B cell (primary cell): Measurements from ENCODE around the gene POLDIP3. TPM values are rescaled to one million over a fixed set of nuclear protein-coding genes. Genes with fewer than 3 reads are reported as not detected.
"Not testable (repeated sequence)": the region's sequence is repeated elsewhere in the genome, so short reads cannot be mapped to it uniquely, and the experiment has no call there.

Experiments used
- ATAC-seq: fragments of 200-7000 bp; cut with Tn5 transposase; one replicate; pipeline ENCODE4 v1.10.0; 2021; ENCODE audit warnings: low read depth, mild to moderate bottlenecking, moderate number of reproducible peaks, moderate library complexity
- CTCF ChIA-PET: fragments of 350-600 bp; sonication (Branson Sonifier 250); formaldehyde crosslinking; loops from one replicate; lab custom pipeline; 2021; ENCODE audit warnings: antibody characterized with exemption, inconsistent platforms; lab: Charles Lee
- POLR2A ChIA-PET: fragments of 350-600 bp; sonication (Branson Sonifier 250); formaldehyde crosslinking; loops from one replicate; lab custom pipeline; 2021; ENCODE audit warnings: antibody characterized with exemption; lab: Charles Lee
- DNase-seq: peaks from one replicate; pipeline ENCODE4 v3.0.0; 2013
- H2AFZ ChIP-seq: 2 replicates; pipeline ENCODE4 v1.6.1; 2012; ENCODE audit warnings: mild to moderate bottlenecking, low read depth, low read length; ENCODE audit not compliant: insufficient read depth, poor library complexity, severe bottlenecking
- H3K27ac ChIP-seq, 2 donors: 1 replicate in 1 of 2; 2 replicates in 1 of 2; pipeline ENCODE4 v1.5.1; 2012 to 2013; ENCODE audit warnings: low read length in 2 of 2, mild to moderate bottlenecking in 2 of 2, moderate library complexity in 1 of 2
- H3K27me3 ChIP-seq, 4 experiments: fragments of 200-600 bp in 1 of 4; sonication (generic) in 1 of 4; replicated peaks in 1 of 4; 1 replicate in 2 of 4; 2 replicates in 2 of 4; pipeline versions ENCODE4 v1.6.1 to v1.7.0; 2013 to 2016; ENCODE audit warnings: low read length in 3 of 4, mild to moderate bottlenecking in 2 of 4, mixed read lengths in 1 of 4, moderate library complexity in 1 of 4; ENCODE audit not compliant: insufficient read depth in 4 of 4, control insufficient read depth in 3 of 4; ENCODE audit errors: control extremely low read depth in 1 of 4
- H3K36me3 ChIP-seq, 2 experiments: replicated peaks in 1 of 2; 1 replicate in 1 of 2; 2 replicates in 1 of 2; pipeline versions ENCODE4 v1.6.1 to v1.7.1; 2013; ENCODE audit warnings: low read length in 1 of 2; ENCODE audit not compliant: insufficient read depth in 2 of 2, control insufficient read depth in 1 of 2; ENCODE audit errors: control extremely low read depth in 1 of 2, extremely low read depth in 1 of 2
- H3K4me1 ChIP-seq, 2 donors: fragments of 200-600 bp in 1 of 2; sonication (generic) in 1 of 2; 1 replicate in 1 of 2; 2 replicates in 1 of 2; pipeline versions ENCODE4 v1.5.1 to v1.6.1; 2013 to 2017; ENCODE audit warnings: low read length in 2 of 2; ENCODE audit not compliant: control insufficient read depth in 2 of 2, insufficient read depth in 2 of 2
- H3K4me2 ChIP-seq: replicated peaks from 2 replicates; pipeline ENCODE3; 2012; ENCODE audit warnings: mild to moderate bottlenecking, low read depth, low read length; ENCODE audit not compliant: poor library complexity, severe bottlenecking
- H3K4me3 ChIP-seq, 5 experiments: fragments of 200-600 bp in 1 of 5; sonication (generic) in 1 of 5; 1 replicate in 3 of 5; 2 replicates in 2 of 5; pipeline versions ENCODE4 v1.5.1 to v1.7.0; 2011 to 2016; ENCODE audit warnings: low read length in 4 of 5, mild to moderate bottlenecking in 4 of 5, low read depth in 2 of 5, control low read depth in 1 of 5, moderate library complexity in 1 of 5; ENCODE audit not compliant: insufficient read depth in 1 of 5; ENCODE audit errors: control extremely low read depth in 1 of 5, extremely low read depth in 1 of 5
- H3K79me2 ChIP-seq: fragments of 200-600 bp; sonication (generic); one replicate; pipeline ENCODE4 v1.6.0; 2016; ENCODE audit warnings: low read length; ENCODE audit not compliant: control insufficient read depth, insufficient read depth
- H3K9ac ChIP-seq: fragments of 200-600 bp; sonication (generic); 2 replicates; pipeline ENCODE4 v1.6.1; 2017; ENCODE audit warnings: mild to moderate bottlenecking, low read length, moderate library complexity
- H3K9me3 ChIP-seq, 3 donors: one replicate each; pipeline versions ENCODE4 v1.6.1 to v1.7.1; 2013; ENCODE audit warnings: low read length in 2 of 3; ENCODE audit not compliant: control insufficient read depth in 2 of 3, insufficient read depth in 1 of 3; ENCODE audit errors: control extremely low read depth in 1 of 3
- H4K20me1 ChIP-seq: 2 replicates; pipeline ENCODE4 v1.6.0; 2012; ENCODE audit warnings: mild to moderate bottlenecking, low read length; ENCODE audit not compliant: insufficient read depth, control insufficient read depth, poor library complexity, severe bottlenecking
- H3K27ac Mint-ChIP-seq: one replicate; pipeline ENCODE4 v1.8.0; 2021; ENCODE audit warnings: mixed read lengths
- H3K27me3 Mint-ChIP-seq: one replicate; pipeline ENCODE4 v1.8.0; 2021; ENCODE audit warnings: mixed read lengths
- H3K4me1 Mint-ChIP-seq: one replicate; pipeline ENCODE4 v1.8.0; 2021; ENCODE audit warnings: mixed read lengths
- H3K4me3 Mint-ChIP-seq: one replicate; pipeline ENCODE4 v1.8.0; 2021; ENCODE audit warnings: mixed read lengths
- H3K9me3 Mint-ChIP-seq: one replicate; pipeline ENCODE4 v1.8.0; 2022; ENCODE audit warnings: mixed read lengths; ENCODE audit not compliant: insufficient read depth
- CTCF ChIP-seq: fragments of 200-600 bp; IDR thresholded peaks from one replicate; pipeline ENCODE4 v1.8.0; 2022; ENCODE audit warnings: antibody characterized with exemption, mild to moderate bottlenecking
- EZH2 ChIP-seq: IDR thresholded peaks from 2 replicates; pipeline ENCODE4 v1.6.1; 2012; ENCODE audit warnings: borderline replicate concordance, low read depth, mild to moderate bottlenecking, moderate library complexity, low read length; ENCODE audit not compliant: insufficient read depth, poor library complexity, severe bottlenecking
- WGBS: methylation state at CpG from one replicate; pipeline ENCODE4 v1.1.5; 2013; ENCODE audit warnings: missing lambda C conversion rate; ENCODE audit not compliant: insufficient coverage; 5-methylcytosine and 5-hydroxymethylcytosine counted together
- intact Hi-C: fragments of 100-400 bp; cut with micrococcal nuclease; formaldehyde crosslinking; loops from one replicate; pipeline ENCODE4 v1.10.0; 2022
- polyA plus RNA-seq: library from polyadenylated mRNA; depleted of rRNA; stranded (reverse); fragments of >200 nt; gene quantifications from 2 replicates; pipeline ENCODE4 v1.2.3, GENCODE V29; 2012
- total RNA-seq, 2 donors: library from RNA; stranded (reverse); fragments of 120-200 nt in 1 of 2; gene quantifications; 1 replicate in 1 of 2; 2 replicates in 1 of 2; pipeline versions ENCODE4 v1.2.3 to v1.2.4, GENCODE V29; 2013 to 2022

POLDIP3 gene
- total and polyA plus RNA-seq, 2 donors (not counting 1 experiment from before 2014, with no cell fraction given) = 44.9 to 86.5 TPM

GRCh38 chr22:42564699-42565098, 50.0 kb downstream of the POLDIP3 start:
- CTCF ChIA-PET = no interaction called here
- Histone ChIP-seq H3K9me3 (no peaks in the 10 kb centered on the region), H3K4me1 (peaks cover 13 to 19% of the 10 kb centered on the region in 2 donors), H4K20me1 (no peaks in the 10 kb centered on the region), H3K79me2 (no peaks in the 10 kb centered on the region), H3K4me3 (no peak overlapping the region), H3K9ac (no peak overlapping the region), H3K4me2 (no peak overlapping the region), H2AFZ (no peak overlapping the region), H3K27me3 (no peaks in the 10 kb centered on the region), H3K36me3 (peaks cover 0 to 4% of the 10 kb centered on the region in 2 experiments), H3K27ac (no peak overlapping the region)
- POLR2A ChIA-PET = no interaction called here
- no peak overlapping the region for H3K27ac Mint-ChIP-seq
- no peak for ATAC-seq
- peaks cover 15% of the 10 kb centered on the region for H3K4me1 Mint-ChIP-seq
- H3K27me3 Mint-ChIP-seq = no peaks in the 10 kb centered on the region
- intact Hi-C loops = loop anchor here (5.0 kb wide), 1 partner anchor 37 kb away; no protein-coding TSS in a partner anchor
- TF ChIP-seq CTCF = no peak
- no peak for TF ChIP-seq EZH2
- no peak for DNase-seq
- WGBS = 98% methylated on average over 12 of the region's 17 CpGs
- H3K4me3 Mint-ChIP-seq = no peak overlapping the region
- no peaks in the 10 kb centered on the region for H3K9me3 Mint-ChIP-seq

GRCh38 chr22:42563943-42564342, 50.7 kb downstream of the POLDIP3 start:
- H2AFZ ChIP-seq, H3K27me3 Mint-ChIP-seq, H3K9me3 Mint-ChIP-seq, H3K27ac Mint-ChIP-seq, H3K36me3 ChIP-seq, H3K9me3 ChIP-seq, H3K27ac ChIP-seq, H3K4me2 ChIP-seq, DNase-seq, H3K9ac ChIP-seq, H3K79me2 ChIP-seq, CTCF ChIA-PET, POLR2A ChIA-PET, H3K27me3 ChIP-seq, H3K4me3 ChIP-seq, H3K4me3 Mint-ChIP-seq, H4K20me1 ChIP-seq, ATAC-seq: not testable (repeated sequence)
- H3K4me1 Mint-ChIP-seq = peaks cover 15% of the 10 kb centered on the region
- peaks cover 13 to 19% of the 10 kb centered on the region in 2 donors for H3K4me1 ChIP-seq
- intact Hi-C loops = loop anchor here (5.0 kb wide), 1 partner anchor 37 kb away; no protein-coding TSS in a partner anchor
- WGBS = no CpG with 5 or more reads among the region's 3 CpGs
